SK-N-SH (cell line): ENCODE results near the gene FRMD5. TPM values are rescaled to one million over a fixed set of nuclear protein-coding genes. Genes with fewer than 3 reads are reported as not detected.

Experiments
- CTCF ChIA-PET: fragments of 300-600, 350-600 bp; formaldehyde crosslinking; extraction: SDS; loops from one replicate; lab custom pipeline; 2021; lab: Yijun Ruan, JAX
- POLR2A ChIA-PET: fragments of 350-600 bp; sonication (Branson Sonifier 250); formaldehyde crosslinking; extraction: SDS; loops from one replicate; lab custom pipeline; 2020; ENCODE audit warnings: antibody characterized with exemption, inconsistent platforms; lab: Yijun Ruan, JAX
- DNase-seq: peaks from one replicate; pipeline ENCODE4 v3.0.0; 2012
- H2AFZ ChIP-seq: fragments of 200-600 bp; sonication (generic); 2 replicates; pipeline ENCODE4 v1.8.1; 2016; ENCODE audit warnings: antibody characterized with exemption, mild to moderate bottlenecking, low read depth
- H3F3A ChIP-seq: fragments of 200-600 bp; sonication (generic); replicated peaks from 2 replicates; pipeline ENCODE3; 2016; ENCODE audit warnings: antibody characterized with exemption, mild to moderate bottlenecking; ENCODE audit not compliant: insufficient read depth
- H3K27ac ChIP-seq, 2 experiments: fragments of 200-500 bp in 1 of 2; fragments of 200-600 bp in 1 of 2; sonication (Bioruptor generic) in 1 of 2; sonication (generic), shearing (Covaris generic) in 1 of 2; 2 replicates each; pipeline versions ENCODE4 v1.5.1 to v1.6.1; 2014 to 2016; ENCODE audit warnings: low read depth in 2 of 2, inconsistent platforms in 1 of 2, low read length in 1 of 2, mild to moderate bottlenecking in 1 of 2, mixed read lengths in 1 of 2
- H3K27me3 ChIP-seq: fragments of 200-600 bp; sonication (generic), shearing (Covaris generic); 2 replicates; pipeline ENCODE4 v1.6.1; 2016; ENCODE audit warnings: mixed run types; ENCODE audit not compliant: insufficient read depth
- H3K36me3 ChIP-seq, 2 experiments: fragments of 200-500 bp in 1 of 2; fragments of 200-600 bp in 1 of 2; sonication (Bioruptor generic) in 1 of 2; sonication (generic) in 1 of 2; replicated peaks in 1 of 2; 2 replicates each; pipeline versions ENCODE3 to v1.5.1; 2014 to 2016; ENCODE audit warnings: low read length in 1 of 2, mild to moderate bottlenecking in 1 of 2; ENCODE audit not compliant: insufficient read depth in 2 of 2, control insufficient read depth in 1 of 2
- H3K4me1 ChIP-seq, 2 experiments: fragments of 200-500 bp in 1 of 2; fragments of 200-600 bp in 1 of 2; sonication (Bioruptor generic) in 1 of 2; sonication (generic), shearing (Covaris generic) in 1 of 2; 2 replicates each; pipeline versions ENCODE4 v1.5.1 to v1.6.1; 2014 to 2016; ENCODE audit warnings: low read depth in 1 of 2, low read length in 1 of 2, mixed run types in 1 of 2; ENCODE audit not compliant: insufficient read depth in 2 of 2, control insufficient read depth in 1 of 2
- H3K4me2 ChIP-seq: fragments of 200-600 bp; sonication (generic), shearing (Covaris generic); 2 replicates; pipeline ENCODE4 v1.6.1; 2017; ENCODE audit warnings: mixed run types
- H3K4me3 ChIP-seq, 2 experiments: fragments of 200-500 bp in 1 of 2; fragments of 200-600 bp in 1 of 2; sonication (Bioruptor generic) in 1 of 2; sonication (generic), shearing (Covaris generic) in 1 of 2; 2 replicates each; pipeline versions ENCODE4 v1.5.1 to v1.8.1; 2014 to 2016; ENCODE audit warnings: low read depth in 2 of 2, inconsistent platforms in 1 of 2, low read length in 1 of 2, mild to moderate bottlenecking in 1 of 2, mixed read lengths in 1 of 2, moderate library complexity in 1 of 2
- H3K79me2 ChIP-seq: fragments of 200-600 bp; sonication (generic); 2 replicates; pipeline ENCODE4 v1.8.1; 2017; ENCODE audit warnings: mild to moderate bottlenecking; ENCODE audit not compliant: insufficient read depth
- H3K9ac ChIP-seq: fragments of 200-600 bp; sonication (generic); 2 replicates; pipeline ENCODE4 v1.6.1; 2017; ENCODE audit warnings: mixed run types
- H3K9me2 ChIP-seq: fragments of 200-600 bp; sonication (generic); 2 replicates; pipeline ENCODE4 v1.6.1; 2017; ENCODE audit warnings: mixed run types
- H3K9me3 ChIP-seq: fragments of 200-600 bp; sonication (generic); 2 replicates; pipeline ENCODE4 v1.6.1; 2017; ENCODE audit warnings: mixed run types, mild to moderate bottlenecking, moderate library complexity
- H4K20me1 ChIP-seq: fragments of 200-600 bp; sonication (generic); 2 replicates; pipeline ENCODE4 v1.6.1; 2017; ENCODE audit warnings: mild to moderate bottlenecking, mixed run types; ENCODE audit not compliant: insufficient read depth
- ELF1 ChIP-seq: IDR thresholded peaks from 2 replicates; pipeline ENCODE4 v1.4.0; 2012
- EP300 ChIP-seq, 2 experiments: IDR thresholded peaks; 2 replicates each; pipeline versions ENCODE4 v1.4.0 to v1.6.1; 2012; ENCODE audit warnings: borderline replicate concordance in 1 of 2, low read depth in 1 of 2, low read length in 1 of 2
- FOSL2 ChIP-seq: IDR thresholded peaks from 2 replicates; pipeline ENCODE4 v1.4.0; 2012; ENCODE audit warnings: low read depth, mild to moderate bottlenecking, moderate library complexity, borderline replicate concordance
- FOXJ3 ChIP-seq: sonication (generic); formaldehyde crosslinking; IDR thresholded peaks from 2 replicates; pipeline ENCODE4 v1.5.1; 2020; ENCODE audit warnings: mild to moderate bottlenecking, missing genetic modification reagents
- JUND ChIP-seq: IDR thresholded peaks from 2 replicates; pipeline ENCODE4 v1.4.0; 2012
- MXI1 ChIP-seq: IDR thresholded peaks from 2 replicates; pipeline ENCODE4 v1.6.1; 2012; ENCODE audit warnings: mild to moderate bottlenecking, low read depth, low read length, improper control_type of control experiment
- POLR2AphosphoS5 ChIP-seq: IDR thresholded peaks from 2 replicates; pipeline ENCODE4 v1.6.1; 2012; ENCODE audit warnings: low read depth, low read length
- SIN3A ChIP-seq: IDR thresholded peaks from 2 replicates; pipeline ENCODE4 v1.6.1; 2012; ENCODE audit warnings: low read depth, mild to moderate bottlenecking, low read length, moderate library complexity, borderline replicate concordance
- WGBS: methylation state at CpG from one replicate; pipeline ENCODE4 v1.1.6; 2017; ENCODE audit warnings: low lambda C conversion rate; 5-methylcytosine and 5-hydroxymethylcytosine counted together
- polyA plus RNA-seq, 3 experiments: library from polyadenylated mRNA; depleted of rRNA; stranded (reverse); fragments of >200 nt; gene quantifications; 2 replicates each; pipeline ENCODE4 v1.2.3, GENCODE V29; 2012
- TF ChIP-seq, protein P1 (sequence below): IDR thresholded peaks from 2 replicates; pipeline ENCODE4 v1.6.1; 2012; ENCODE audit warnings: mild to moderate bottlenecking, low read depth, low read length, moderate library complexity

The FRMD5 gene
- polyA plus RNA-seq, 1 of the 3 experiments (the other 2 are of a cell fraction), result 24.8 TPM

DNA sequence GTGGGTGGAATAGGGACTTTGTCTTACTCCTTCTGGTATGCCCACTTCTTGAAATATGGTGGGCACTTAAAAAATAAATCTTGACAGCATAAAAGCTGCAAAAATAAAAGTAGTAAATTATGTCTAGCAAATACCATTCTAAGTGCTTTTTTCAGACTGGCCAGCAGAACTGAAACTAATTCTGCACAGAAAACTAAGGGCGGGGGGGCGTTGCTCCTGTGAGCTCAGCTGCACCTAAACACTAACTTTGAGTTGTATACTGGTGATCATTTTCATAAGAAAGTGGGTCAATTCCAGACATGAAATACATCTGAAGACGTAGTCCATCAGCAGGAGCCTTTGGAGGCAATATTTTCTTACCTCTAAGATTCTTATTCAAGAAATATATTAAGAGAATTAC, 253.5 kb downstream of the FRMD5 start:
- ChIA-PET POLR2A (no interaction called here), CTCF (interaction anchor here (1.0 to 1.3 kb wide), 2 partner anchors 18 to 278 kb away, joined by 3 to 5 read pairs; no protein-coding TSS in a partner anchor)
- H3K79me2 ChIP-seq, result peaks cover 17% of the 10 kb centered on the region; the same call in 1 of the 2 replicates

DNA sequence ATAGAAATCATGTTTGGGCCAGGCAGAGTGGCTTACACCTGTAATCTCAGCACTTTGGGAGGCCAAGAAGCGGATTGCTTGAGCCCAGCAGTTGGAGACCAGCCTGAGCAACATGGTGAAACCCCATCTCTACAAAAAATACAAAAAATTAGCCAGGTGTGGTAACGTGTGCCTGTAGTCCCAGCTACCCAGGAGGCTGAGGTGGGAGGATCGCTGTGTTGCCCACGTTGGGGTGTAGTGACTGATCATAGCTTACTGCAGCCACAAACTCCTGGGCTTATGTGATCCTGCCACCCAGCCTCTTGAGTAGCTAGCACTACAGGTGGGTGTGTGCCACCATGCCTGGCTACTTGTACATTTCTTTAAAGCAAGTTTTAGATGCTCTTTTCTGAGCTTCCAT, 254.0 kb downstream of the FRMD5 start:
- H3K4me3 ChIP-seq, result no peak overlapping the region
- H3K27me3 ChIP-seq, result no peaks in the 10 kb centered on the region
- no peak overlapping the region for H3K27ac ChIP-seq
- peaks cover 11% of the 10 kb centered on the region for H3F3A ChIP-seq
- H3K9me2 ChIP-seq, result no peaks in the 10 kb centered on the region
- TF ChIP-seq, protein P1, sequence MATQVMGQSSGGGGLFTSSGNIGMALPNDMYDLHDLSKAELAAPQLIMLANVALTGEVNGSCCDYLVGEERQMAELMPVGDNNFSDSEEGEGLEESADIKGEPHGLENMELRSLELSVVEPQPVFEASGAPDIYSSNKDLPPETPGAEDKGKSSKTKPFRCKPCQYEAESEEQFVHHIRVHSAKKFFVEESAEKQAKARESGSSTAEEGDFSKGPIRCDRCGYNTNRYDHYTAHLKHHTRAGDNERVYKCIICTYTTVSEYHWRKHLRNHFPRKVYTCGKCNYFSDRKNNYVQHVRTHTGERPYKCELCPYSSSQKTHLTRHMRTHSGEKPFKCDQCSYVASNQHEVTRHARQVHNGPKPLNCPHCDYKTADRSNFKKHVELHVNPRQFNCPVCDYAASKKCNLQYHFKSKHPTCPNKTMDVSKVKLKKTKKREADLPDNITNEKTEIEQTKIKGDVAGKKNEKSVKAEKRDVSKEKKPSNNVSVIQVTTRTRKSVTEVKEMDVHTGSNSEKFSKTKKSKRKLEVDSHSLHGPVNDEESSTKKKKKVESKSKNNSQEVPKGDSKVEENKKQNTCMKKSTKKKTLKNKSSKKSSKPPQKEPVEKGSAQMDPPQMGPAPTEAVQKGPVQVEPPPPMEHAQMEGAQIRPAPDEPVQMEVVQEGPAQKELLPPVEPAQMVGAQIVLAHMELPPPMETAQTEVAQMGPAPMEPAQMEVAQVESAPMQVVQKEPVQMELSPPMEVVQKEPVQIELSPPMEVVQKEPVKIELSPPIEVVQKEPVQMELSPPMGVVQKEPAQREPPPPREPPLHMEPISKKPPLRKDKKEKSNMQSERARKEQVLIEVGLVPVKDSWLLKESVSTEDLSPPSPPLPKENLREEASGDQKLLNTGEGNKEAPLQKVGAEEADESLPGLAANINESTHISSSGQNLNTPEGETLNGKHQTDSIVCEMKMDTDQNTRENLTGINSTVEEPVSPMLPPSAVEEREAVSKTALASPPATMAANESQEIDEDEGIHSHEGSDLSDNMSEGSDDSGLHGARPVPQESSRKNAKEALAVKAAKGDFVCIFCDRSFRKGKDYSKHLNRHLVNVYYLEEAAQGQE, result no peak
- TF ChIP-seq FOXJ3 (CRISPR knock-in tag), result no peak
- no peaks in the 10 kb centered on the region for H4K20me1 ChIP-seq
- ChIA-PET POLR2A (no interaction called here), CTCF (interaction anchor here (1.0 to 1.3 kb wide), 2 partner anchors 19 to 278 kb away, joined by 3 to 5 read pairs; no protein-coding TSS in a partner anchor)
- H3K4me1 ChIP-seq, result no peaks in the 10 kb centered on the region
- H3K4me2 ChIP-seq, result no peak overlapping the region
- no peaks in the 10 kb centered on the region for H3K9me3 ChIP-seq
- H3K36me3 ChIP-seq, result no peaks in the 10 kb centered on the region
- 92% methylated on average over 2 of the region's 4 CpGs for WGBS
- H3K9ac ChIP-seq, result no peak overlapping the region
- H2AFZ ChIP-seq, result no peak overlapping the region
- DNase-seq, result no peak
- H3K79me2 ChIP-seq, result peaks cover 17% of the 10 kb centered on the region; the same call in 1 of the 2 replicates

More for the DNA sequence above, 253.5 kb downstream of the FRMD5 start:
- no peaks in the 10 kb centered on the region for H3K9me3 ChIP-seq
- no peaks in the 10 kb centered on the region for H3K4me1 ChIP-seq
- TF ChIP-seq FOSL2, result no peak
- no peak for TF ChIP-seq ELF1
- TF ChIP-seq POLR2AphosphoS5, result no peak
- no peak for TF ChIP-seq MXI1
- no peak for TF ChIP-seq JUND
- no peak for TF ChIP-seq EP300 (IDR thresholded peaks at IDR 0.05; ENCODE audit: borderline replicate concordance in 1 of 2, low read depth in 1 of 2, low read length in 1 of 2)
- TF ChIP-seq, protein P1, result no peak
- no peak for TF ChIP-seq SIN3A
- H3K27me3 ChIP-seq, result no peaks in the 10 kb centered on the region
- no peak overlapping the region for H3K9ac ChIP-seq
- H3K36me3 ChIP-seq, result no peaks in the 10 kb centered on the region
- peaks cover 11% of the 10 kb centered on the region for H3F3A ChIP-seq
- DNase-seq, result no peak
- WGBS, result 74% methylated on average over 3 of the region's 3 CpGs
- H4K20me1 ChIP-seq, result no peaks in the 10 kb centered on the region
- no peak overlapping the region for H2AFZ ChIP-seq
- no peak overlapping the region for H3K27ac ChIP-seq
- H3K4me3 ChIP-seq, result no peak overlapping the region
- no peak overlapping the region for H3K4me2 ChIP-seq
- no peaks in the 10 kb centered on the region for H3K9me2 ChIP-seq
